ENCODE measurements around the gene MME. TPM values are rescaled to one million over a fixed set of nuclear protein-coding genes. Genes with fewer than 3 reads are reported as not detected.

Gene MME
- total RNA-seq, 1 experiment from 2014 or later: not detected

DNA sequence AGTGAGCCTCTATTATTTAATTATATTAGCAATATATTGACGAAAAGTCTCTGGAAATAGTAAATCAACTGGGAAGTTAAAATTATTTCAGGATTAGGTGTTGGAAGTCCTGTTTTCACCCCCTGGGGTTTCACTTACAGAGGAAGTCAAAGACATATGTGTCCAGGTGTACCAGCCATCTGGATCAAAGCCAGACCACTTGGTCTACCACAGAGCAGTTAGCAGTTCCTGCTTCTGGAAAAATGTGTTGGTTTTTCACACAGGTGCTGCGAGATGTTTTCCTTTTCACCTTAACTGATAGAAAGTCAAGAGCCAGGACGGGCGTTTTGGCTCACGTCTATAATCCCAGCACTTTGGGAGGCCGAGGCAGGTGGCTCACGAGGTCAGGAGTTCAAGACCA lies 13.1 kb downstream of the MME start:
- POLR2A ChIA-PET (ENCODE audit: low non-redundant PET): no interaction called here
- BruUV-seq (replicated peaks): no TSS peak

GRCh38 chr3:155096303-155097008 lies 16.3 kb downstream of the MME start:
- Histone ChIP-seq H3K27ac (ENCODE audit: low read depth, low read length, poor library complexity, severe bottlenecking) (no peak overlapping the region), H3K36me3 (ENCODE audit: insufficient read depth, low read length, poor library complexity, severe bottlenecking) (no peaks in the 10 kb centered on the region), H3K4me1 (ENCODE audit: insufficient read depth, low read length, poor library complexity, severe bottlenecking) (no peaks in the 10 kb centered on the region), H3K27me3 (replicated peaks; ENCODE audit: insufficient read depth, low read depth, low read length, poor library complexity) (peaks cover 11% of the 10 kb centered on the region), H3K4me3 (ENCODE audit: low read depth, low read length, poor library complexity, severe bottlenecking) (no peak overlapping the region), H3K9me3 (ENCODE audit: low read depth, low read length, poor library complexity, severe bottlenecking) (no peaks in the 10 kb centered on the region)
- POLR2A ChIA-PET (ENCODE audit: low non-redundant PET): no interaction called here
- DNase-seq (ENCODE audit: low spot score): no peak
- BruUV-seq (replicated peaks): no TSS peak
- intact Hi-C loops (cut with micrococcal nuclease; ENCODE audit: unreplicated experiment): no loop called here
- CTCF ChIA-PET: no interaction called here
- no peak for TF ChIP-seq EZH2 (IDR thresholded peaks at IDR 0.05; ENCODE audit: borderline replicate concordance, low read depth, low read length, poor library complexity, severe bottlenecking)
- TF ChIP-seq, protein P1, sequence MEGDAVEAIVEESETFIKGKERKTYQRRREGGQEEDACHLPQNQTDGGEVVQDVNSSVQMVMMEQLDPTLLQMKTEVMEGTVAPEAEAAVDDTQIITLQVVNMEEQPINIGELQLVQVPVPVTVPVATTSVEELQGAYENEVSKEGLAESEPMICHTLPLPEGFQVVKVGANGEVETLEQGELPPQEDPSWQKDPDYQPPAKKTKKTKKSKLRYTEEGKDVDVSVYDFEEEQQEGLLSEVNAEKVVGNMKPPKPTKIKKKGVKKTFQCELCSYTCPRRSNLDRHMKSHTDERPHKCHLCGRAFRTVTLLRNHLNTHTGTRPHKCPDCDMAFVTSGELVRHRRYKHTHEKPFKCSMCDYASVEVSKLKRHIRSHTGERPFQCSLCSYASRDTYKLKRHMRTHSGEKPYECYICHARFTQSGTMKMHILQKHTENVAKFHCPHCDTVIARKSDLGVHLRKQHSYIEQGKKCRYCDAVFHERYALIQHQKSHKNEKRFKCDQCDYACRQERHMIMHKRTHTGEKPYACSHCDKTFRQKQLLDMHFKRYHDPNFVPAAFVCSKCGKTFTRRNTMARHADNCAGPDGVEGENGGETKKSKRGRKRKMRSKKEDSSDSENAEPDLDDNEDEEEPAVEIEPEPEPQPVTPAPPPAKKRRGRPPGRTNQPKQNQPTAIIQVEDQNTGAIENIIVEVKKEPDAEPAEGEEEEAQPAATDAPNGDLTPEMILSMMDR (conservative IDR thresholded peaks at IDR 0.05; ENCODE audit: low read depth, low read length): no peak

More for the DNA sequence above, 13.1 kb downstream of the MME start:
- peaks cover 11% of the 10 kb centered on the region for H3K27me3 ChIP-seq (replicated peaks; ENCODE audit: insufficient read depth, low read depth, low read length, poor library complexity)
- no peak overlapping the region for H3K4me3 ChIP-seq (ENCODE audit: low read depth, low read length, poor library complexity, severe bottlenecking)
- no peaks in the 10 kb centered on the region for H3K4me1 ChIP-seq (ENCODE audit: insufficient read depth, low read length, poor library complexity, severe bottlenecking)
- CTCF ChIA-PET: no interaction called here
- TF ChIP-seq, protein P1 (conservative IDR thresholded peaks at IDR 0.05; ENCODE audit: low read depth, low read length): no peak
- H3K36me3 ChIP-seq (ENCODE audit: insufficient read depth, low read length, poor library complexity, severe bottlenecking): no peaks in the 10 kb centered on the region
- no peak for DNase-seq (ENCODE audit: low spot score)
- H3K27ac ChIP-seq (ENCODE audit: low read depth, low read length, poor library complexity, severe bottlenecking): no peak overlapping the region
- no peaks in the 10 kb centered on the region for H3K9me3 ChIP-seq (ENCODE audit: low read depth, low read length, poor library complexity, severe bottlenecking)
- intact Hi-C loops (cut with micrococcal nuclease; ENCODE audit: unreplicated experiment): no loop called here

DNA sequence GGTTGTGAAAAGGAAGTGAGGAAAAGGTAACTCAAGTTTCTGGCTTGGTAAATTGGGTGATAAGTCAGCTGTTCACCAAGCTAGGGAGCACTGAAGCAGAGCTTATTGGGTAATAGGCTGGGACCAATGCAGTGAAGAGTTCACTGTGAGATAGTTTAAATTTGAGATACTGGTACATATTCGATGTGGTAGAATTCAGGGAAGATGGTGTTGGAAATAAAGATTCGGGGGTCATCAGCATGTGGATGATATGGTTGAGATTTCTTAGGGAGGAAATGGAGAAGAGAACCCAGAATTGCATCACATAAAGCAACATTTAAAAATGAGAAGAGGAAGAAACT lies 16.9 kb downstream of the MME start:
- POLR2A ChIA-PET (ENCODE audit: low non-redundant PET): no interaction called here
- BruUV-seq (replicated peaks): no TSS peak
- CTCF ChIA-PET: no interaction called here

More for the DNA sequence above, 16.9 kb downstream of the MME start:
- Histone ChIP-seq H3K4me1 (ENCODE audit: insufficient read depth, low read length, poor library complexity, severe bottlenecking) (no peaks in the 10 kb centered on the region), H3K27ac (ENCODE audit: low read depth, low read length, poor library complexity, severe bottlenecking) (no peak overlapping the region), H3K27me3 (replicated peaks; ENCODE audit: insufficient read depth, low read depth, low read length, poor library complexity) (peaks cover 7% of the 10 kb centered on the region), H3K4me3 (ENCODE audit: low read depth, low read length, poor library complexity, severe bottlenecking) (no peak overlapping the region), H3K36me3 (ENCODE audit: insufficient read depth, low read length, poor library complexity, severe bottlenecking) (no peaks in the 10 kb centered on the region), H3K9me3 (ENCODE audit: low read depth, low read length, poor library complexity, severe bottlenecking) (no peaks in the 10 kb centered on the region)
- intact Hi-C loops (cut with micrococcal nuclease; ENCODE audit: unreplicated experiment): no loop called here
- no peak for TF ChIP-seq EZH2 (IDR thresholded peaks at IDR 0.05; ENCODE audit: borderline replicate concordance, low read depth, low read length, poor library complexity, severe bottlenecking)
- TF ChIP-seq, protein P1 (conservative IDR thresholded peaks at IDR 0.05; ENCODE audit: low read depth, low read length): no peak
- DNase-seq (ENCODE audit: low spot score): no peak
